ENCODE results near the gene TARS2. TPM values are rescaled to one million over a fixed set of nuclear protein-coding genes. Genes with fewer than 3 reads are reported as not detected.

The TARS2 gene
- total and polyA plus RNA-seq, 2 of the 13 experiments (the other 11 are each of a cell fraction or from before 2014, with no cell fraction given), result 21.3 to 22.8 TPM

- no peak for FAIRE-seq
- WGBS (ENCODE audit: low lambda C conversion rate), result 98% methylated on average over 7 of the region's 7 CpGs
- Histone ChIP-seq H3K36me3 (replicated peaks in 1 of 2; ENCODE audit: control insufficient read depth in 1 of 2, insufficient read depth in 2 of 2, low read length in 2 of 2) (peaks cover 18 to 36% of the 10 kb centered on the region in 2 experiments; a peak in 4 of 5 replicates), H3K4me2 (ENCODE audit: low read depth, low read length) (no peak within 1 kb of the TSS), H3K4me1 (ENCODE audit: insufficient read depth, low read length) (peaks cover 9% of the 10 kb centered on the region; the same call in 1 of the 2 replicates), H3K27ac (ENCODE audit: extremely low read length, insufficient read depth, low read length) (no peak within 1 kb of the TSS), H3K9ac (ENCODE audit: insufficient read depth, low read depth, low read length) (no peak within 1 kb of the TSS), H3K9me3 (ENCODE audit: low read length) (no peaks in the 10 kb centered on the region), H4K20me1 (ENCODE audit: insufficient read depth, low read length) (no peaks in the 10 kb centered on the region), H3K4me3 (replicated peaks in 1 of 3; ENCODE audit: insufficient read depth in 1 of 3, low read depth in 2 of 3, low read length in 3 of 3) (no peak within 1 kb of the TSS), H3K27me3 (ENCODE audit: control insufficient read depth in 1 of 2, insufficient read depth in 2 of 2, low read length in 2 of 2) (no peaks in the 10 kb centered on the region), H3K79me2 (ENCODE audit: insufficient read depth, low read length) (no peaks in the 10 kb centered on the region), H2AFZ (ENCODE audit: low read length) (no peak within 1 kb of the TSS)
- ChIA-PET CTCF (ENCODE audit: low intra/inter-chr PET ratio, low total read pairs) (no interaction called here), POLR2A (interaction anchor here (0.7 to 0.8 kb wide), 2 partner anchors 21 to 24 kb away, joined by 3 to 4 read pairs; partner anchors contain the start of gene TARS2)
- in situ Hi-C loops (cut with HindIII; ENCODE audit: extremely low pct_ligation_motif_present, low pct_unique_long_range_greater_than_20kb), result no loop called here
- intact Hi-C loops (cut with micrococcal nuclease; ENCODE audit: unreplicated experiment), result no loop called here
- BruUV-seq (replicated peaks), result no TSS peak
- no peak for DNase-seq (ENCODE audit: low spot score)
- no peak for TF ChIP-seq PRMT3 (CRISPR knock-in tag; IDR thresholded peaks at IDR 0.05; ENCODE audit: borderline replicate concordance, low read depth)
- no peak; the same call in 2 of the 3 replicates for ATAC-seq
These were observed 21.0 kb downstream of the TARS2 start, which contains the start of gene ECM1 for GRCh38 chr1:150507912-150508864. ECM1 (plus strand) TSS chr1:150508109; CDS start chr1:150508210, 101 bp downstream.

DNA sequence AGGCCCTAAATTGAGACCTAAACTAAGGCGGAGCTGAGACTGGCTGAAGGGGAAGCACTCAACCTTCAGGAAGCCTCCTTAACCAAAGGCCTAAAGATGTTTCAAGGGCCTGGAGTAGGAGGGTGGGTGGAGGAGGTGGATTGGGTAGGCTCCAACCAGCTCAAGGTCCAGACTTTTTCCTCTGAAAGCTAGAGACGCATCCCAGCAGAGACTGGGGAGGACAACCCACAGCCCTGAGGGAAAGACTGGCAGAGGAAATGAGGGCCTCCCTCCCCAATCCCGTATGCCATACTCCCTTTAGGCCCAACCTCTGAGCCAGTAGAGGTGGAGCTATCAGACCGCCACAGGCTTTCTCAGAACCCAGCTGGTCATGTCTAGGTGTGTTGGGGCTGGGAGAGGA is 21.8 kb downstream of the TARS2 start:
- POLR2A ChIA-PET, result interaction anchor here (0.7 to 0.8 kb wide), 2 partner anchors 22 to 24 kb away, joined by 3 to 4 read pairs; partner anchors contain the start of gene TARS2
- no peak overlapping the region for H3K4me3 ChIP-seq (replicated peaks in 1 of 3; ENCODE audit: insufficient read depth in 1 of 3, low read depth in 2 of 3, low read length in 3 of 3)
- H3K4me1 ChIP-seq (ENCODE audit: insufficient read depth, low read length), result peaks cover 14% of the 10 kb centered on the region
- no peaks in the 10 kb centered on the region; a peak in 1 of 5 replicates for H3K27me3 ChIP-seq (ENCODE audit: control insufficient read depth in 1 of 2, insufficient read depth in 2 of 2, low read length in 2 of 2)
- H3K79me2 ChIP-seq (ENCODE audit: insufficient read depth, low read length), result no peaks in the 10 kb centered on the region
- peaks cover 18 to 33% of the 10 kb centered on the region in 2 experiments; a peak in 4 of 5 replicates for H3K36me3 ChIP-seq (replicated peaks in 1 of 2; ENCODE audit: control insufficient read depth in 1 of 2, insufficient read depth in 2 of 2, low read length in 2 of 2)
- H3K27ac ChIP-seq (ENCODE audit: extremely low read length, insufficient read depth, low read length), result no peak overlapping the region
- TF ChIP-seq PCBP2 (optimal IDR thresholded peaks at IDR 0.05; ENCODE audit: low read depth, low read length, poor library complexity, severe bottlenecking) (no peak), PBX2 (CRISPR knock-in tag; IDR thresholded peaks at IDR 0.05) (no peak), IKZF1 (IDR thresholded peaks at IDR 0.05) (no peak), ZNF766 (CRISPR knock-in tag; IDR thresholded peaks at IDR 0.05; ENCODE audit: borderline replicate concordance) (no peak), SETDB1 (CRISPR knock-in tag; IDR thresholded peaks at IDR 0.05; ENCODE audit: borderline replicate concordance) (no peak), ZNF563 (CRISPR knock-in tag; IDR thresholded peaks at IDR 0.05) (no peak), KDM1A (CRISPR knock-in tag; IDR thresholded peaks at IDR 0.05) (no peak)
- DNase-seq (ENCODE audit: low spot score) (no peak), FAIRE-seq (no peak), ATAC-seq (peak; percentile 12)
- no TSS peak for BruUV-seq (replicated peaks)
- WGBS (ENCODE audit: low lambda C conversion rate), result 78% methylated on average over 4 of the region's 4 CpGs
- no peaks in the 10 kb centered on the region for H4K20me1 ChIP-seq (ENCODE audit: insufficient read depth, low read length)
- H3K9ac ChIP-seq (ENCODE audit: insufficient read depth, low read depth, low read length), result no peak overlapping the region
- CTCF ChIA-PET (ENCODE audit: low intra/inter-chr PET ratio, low total read pairs), result no interaction called here
- no peaks in the 10 kb centered on the region for H3K9me3 ChIP-seq (ENCODE audit: low read length)
- no peak overlapping the region for H2AFZ ChIP-seq (ENCODE audit: low read length)
- intact Hi-C loops (cut with micrococcal nuclease; ENCODE audit: unreplicated experiment) (no loop called here), in situ Hi-C loops (cut with HindIII; ENCODE audit: extremely low pct_ligation_motif_present, low pct_unique_long_range_greater_than_20kb) (no loop called here)
- no peak overlapping the region for H3K4me2 ChIP-seq (ENCODE audit: low read depth, low read length)
